ENCODE data around the gene TUFT1. TPM values are rescaled to one million over a fixed set of nuclear protein-coding genes. Genes with fewer than 3 reads are reported as not detected.
A peak's percentile ranks its signal among the peaks of the same experiment; 100 is the strongest.

TUFT1 gene
- total RNA-seq, 4 donors from 2014 or later = 18.1 to 41.8 (median 32.8) TPM

- no peaks in the 10 kb centered on the region for H3K36me3 ChIP-seq
- TF ChIP-seq CTCF (IDR thresholded peaks at IDR 0.05) = no peak
- TF ChIP-seq POLR2A (IDR thresholded peaks at IDR 0.05) = no peak
- peaks cover 0 to 9% (median 0%) of the 10 kb centered on the region in 4 donors for H3K27me3 ChIP-seq
- 40 to 44% methylated on average over 2 of the region's 2 CpGs for WGBS, 2 donors
- no peak for DNase-seq
- H3K9me3 ChIP-seq = no peaks in the 10 kb centered on the region
- H3K27ac ChIP-seq = no peak overlapping the region
- peaks cover 3 to 19% (median 10%) of the 10 kb centered on the region in 3 donors for H3K4me1 ChIP-seq
- no peak overlapping the region for H3K4me3 ChIP-seq
- intact Hi-C loops (cut with DNase I) = no loop called here
Observed at GRCh38 chr1:151604291-151604690, 64.2 kb downstream of the TUFT1 start.

GRCh38 chr1:151606384-151606783 lies 66.3 kb downstream of the TUFT1 start:
- no peak for DNase-seq
- TF ChIP-seq CTCF (IDR thresholded peaks at IDR 0.05) = no peak
- TF ChIP-seq POLR2A (IDR thresholded peaks at IDR 0.05) = no peak
- H3K27me3 ChIP-seq = peaks cover 0 to 9% (median 0%) of the 10 kb centered on the region in 4 donors
- H3K4me3 ChIP-seq = no peak overlapping the region
- peaks cover 6 to 27% (median 13%) of the 10 kb centered on the region in 3 donors for H3K4me1 ChIP-seq
- no peaks in the 10 kb centered on the region for H3K9me3 ChIP-seq
- H3K36me3 ChIP-seq = no peaks in the 10 kb centered on the region
- intact Hi-C loops (cut with DNase I) = no loop called here
- no peak overlapping the region for H3K27ac ChIP-seq

GRCh38 chr1:151606857-151607256 lies 66.7 kb downstream of the TUFT1 start:
- Histone ChIP-seq H3K27ac (no peak overlapping the region), H3K4me1 (peaks cover 10 to 31% (median 15%) of the 10 kb centered on the region in 3 donors), H3K36me3 (no peaks in the 10 kb centered on the region), H3K4me3 (no peak overlapping the region), H3K27me3 (peaks cover 0 to 9% (median 0%) of the 10 kb centered on the region in 4 donors), H3K9me3 (no peaks in the 10 kb centered on the region)
- no peak for DNase-seq
- intact Hi-C loops (cut with DNase I) = no loop called here
- no peak for TF ChIP-seq CTCF (IDR thresholded peaks at IDR 0.05)
- no peak for TF ChIP-seq POLR2A (IDR thresholded peaks at IDR 0.05)
- 64 to 65% methylated on average over 3 of the region's 3 CpGs for WGBS, 2 donors

GRCh38 chr1:151610142-151610541 lies 70.0 kb downstream of the TUFT1 start:
- H3K27me3 ChIP-seq = no peaks in the 10 kb centered on the region
- intact Hi-C loops (cut with DNase I) = no loop called here
- H3K36me3 ChIP-seq = peaks cover 0 to 4% (median 0%) of the 10 kb centered on the region in 3 donors
- H3K27ac ChIP-seq = no peak overlapping the region
- no peaks in the 10 kb centered on the region for H3K9me3 ChIP-seq
- DNase-seq = no peak
- peaks cover 21 to 58% (median 29%) of the 10 kb centered on the region in 3 donors for H3K4me1 ChIP-seq
- no peak overlapping the region for H3K4me3 ChIP-seq
- 92 to 93% methylated on average over 3 of the region's 3 CpGs for WGBS, 2 donors
- TF ChIP-seq CTCF (IDR thresholded peaks at IDR 0.05) (no peak), POLR2A (IDR thresholded peaks at IDR 0.05) (no peak)

GRCh38 chr1:151611288-151611790 lies 71.2 kb downstream of the TUFT1 start:
- Histone ChIP-seq H3K4me1 (peaks cover 21 to 66% (median 40%) of the 10 kb centered on the region in 3 donors), H3K4me3 (peak overlapping the region in 3 of 4 donors; percentile 90 to 94 (median 91)), H3K36me3 (peaks cover 0 to 7% (median 0%) of the 10 kb centered on the region in 3 donors), H3K27ac (peak overlapping the region; percentile 89 to 98 (median 92)), H3K9me3 (no peaks in the 10 kb centered on the region), H3K27me3 (no peaks in the 10 kb centered on the region)
- intact Hi-C loops (cut with DNase I) = no loop called here
- DNase-seq = no peak
- WGBS, 2 donors = 0 to 13% methylated on average over 6 of the region's 6 CpGs
- TF ChIP-seq CTCF (IDR thresholded peaks at IDR 0.05) = no peak
